SW 1271 (cell line): ENCODE data around the gene MOV10L1.
"Not testable (repeated sequence)": the region's sequence is repeated elsewhere in the genome, so short reads cannot be mapped to it uniquely, and the experiment has no call there.

Experiments
- DNase-seq, 2 experiments: peaks; one replicate each; lab custom pipeline; 2025; lab: John Stamatoyannopoulos, UW

The MOV10L1 gene

GRCh38 chr22:50160947-50161346 is 71.1 kb downstream of the MOV10L1 start:
- DNase-seq: no peak

- DNase-seq: no peak
Observed at GRCh38 chr22:50161508-50162390, 71.9 kb downstream of the MOV10L1 start.

GRCh38 chr22:50162391-50162956 is 72.7 kb downstream of the MOV10L1 start:
- no peak for DNase-seq

- no peak for DNase-seq
Observed at GRCh38 chr22:50165436-50166123, 75.8 kb downstream of the MOV10L1 start.

- DNase-seq: no peak
Observed at GRCh38 chr22:50167689-50168489, 78.1 kb downstream of the MOV10L1 start.

GRCh38 chr22:50168490-50169180 is 78.8 kb downstream of the MOV10L1 start:
- DNase-seq: not testable (repeated sequence)

- DNase-seq: no peak
Observed at GRCh38 chr22:50169181-50169759, 79.5 kb downstream of the MOV10L1 start.

- no peak for DNase-seq
Observed at GRCh38 chr22:50169774-50170341, 80.1 kb downstream of the MOV10L1 start.

GRCh38 chr22:50170453-50171318 is 80.9 kb downstream of the MOV10L1 start, which contains the start of gene PANX2:
PANX2 (plus strand) TSS chr22:50170731; CDS start chr22:50170731, 0 bp downstream.
- no peak for DNase-seq

- DNase-seq: no peak
Observed at GRCh38 chr22:50171319-50171964, 81.6 kb downstream of the MOV10L1 start.

- no peak for DNase-seq
Observed at GRCh38 chr22:50171965-50172421, 82.2 kb downstream of the MOV10L1 start.

GRCh38 chr22:50173311-50173982 is 83.6 kb downstream of the MOV10L1 start:
- no peak for DNase-seq

GRCh38 chr22:50173983-50174355 is 84.2 kb downstream of the MOV10L1 start:
- DNase-seq: no peak

GRCh38 chr22:50174382-50175190 is 84.8 kb downstream of the MOV10L1 start:
- no peak for DNase-seq

GRCh38 chr22:50175191-50175461 is 85.3 kb downstream of the MOV10L1 start:
- no peak for DNase-seq

- no peak for DNase-seq
Observed at GRCh38 chr22:50175921-50176849, 86.4 kb downstream of the MOV10L1 start.
